K562 (cell line): ENCODE results near the gene CRCP. TPM values are rescaled to one million over a fixed set of nuclear protein-coding genes. Genes with fewer than 3 reads are reported as not detected.

Experiments
- ATAC-seq: fragments of 200-7000 bp; cut with Tn5 transposase; 3 replicates; pipeline ENCODE4 v1.9.1; 2020; ENCODE audit warnings: moderate library complexity
- BruUV-seq: library from RNA; stranded (reverse); fragments of 400-500 nt; replicated peaks from 2 replicates; lab custom pipeline; 2021; lab: Mats Ljungman, UMichigan
- CTCF ChIA-PET: fragments of 300-600 bp; formaldehyde crosslinking; extraction: SDS; loops from one replicate; lab custom pipeline; 2021; ENCODE audit warnings: low intra/inter-chr PET ratio; lab: Yijun Ruan, JAX
- POLR2A ChIA-PET: fragments of 300-600, 350-650 bp; sonication (Branson Sonifier 250); formaldehyde crosslinking; extraction: SDS; loops from one replicate; lab custom pipeline; 2021; ENCODE audit warnings: antibody characterized with exemption, inconsistent platforms; lab: Yijun Ruan, JAX
- DNase-seq, 4 experiments: peaks; one replicate each; pipeline versions ENCODE4 v3.0.0 to v3.0.0-alpha.2; 2011 to 2018; ENCODE audit warnings: low spot score in 3 of 4, mixed read lengths in 3 of 4; ENCODE audit errors: extremely low read depth in 1 of 4
- FAIRE-seq: peaks from 2 replicates; lab custom pipeline; 2011; peaks lifted over from hg19 to GRCh38; lab: Jason Lieb, UNC
- H2AFZ ChIP-seq: 2 replicates; pipeline ENCODE4 v1.6.0; 2011; ENCODE audit warnings: low read depth, low read length, control low read depth, inconsistent platforms
- H3K27ac ChIP-seq: fragments of 200-600 bp; 3 replicates; pipeline ENCODE4 v1.8.0; 2011; ENCODE audit warnings: low read depth, mild to moderate bottlenecking, control low read depth, inconsistent platforms, low read length, moderate library complexity, mixed read lengths; ENCODE audit errors: extremely low read depth
- H3K27me3 ChIP-seq, 2 experiments: fragments of 300-600 bp in 1 of 2; 2 replicates in 1 of 2; 3 replicates in 1 of 2; pipeline versions ENCODE4 v1.6.0 to v1.8.0; 2011; ENCODE audit warnings: inconsistent platforms in 2 of 2, low read length in 2 of 2, mild to moderate bottlenecking in 1 of 2, mixed read lengths in 1 of 2, moderate library complexity in 1 of 2; ENCODE audit not compliant: control insufficient read depth in 2 of 2, insufficient read depth in 2 of 2
- H3K36me3 ChIP-seq: fragments of 300-600 bp; 3 replicates; pipeline ENCODE4 v1.8.0; 2011; ENCODE audit warnings: mild to moderate bottlenecking, low read length, inconsistent platforms; ENCODE audit not compliant: control insufficient read depth, insufficient read depth
- H3K4me1 ChIP-seq, 2 experiments: fragments of 200-600 bp in 1 of 2; replicated peaks in 1 of 2; 2 replicates in 1 of 2; 3 replicates in 1 of 2; pipeline versions ENCODE4 v1.5.1 to v1.8.0; 2011; ENCODE audit warnings: inconsistent platforms in 2 of 2, low read length in 2 of 2, mild to moderate bottlenecking in 1 of 2, mixed read lengths in 1 of 2, moderate library complexity in 1 of 2; ENCODE audit not compliant: control insufficient read depth in 2 of 2, insufficient read depth in 2 of 2
- H3K4me2 ChIP-seq: 2 replicates; pipeline ENCODE4 v1.6.1; 2011; ENCODE audit warnings: low read length, control low read depth, inconsistent platforms, mixed read lengths; ENCODE audit not compliant: insufficient read depth
- H3K4me3 ChIP-seq: fragments of 200-600 bp; sonication (generic), shearing (Covaris generic); 2 replicates; pipeline ENCODE4 v1.5.1; 2016; ENCODE audit warnings: control low read depth, inconsistent platforms
- H3K79me2 ChIP-seq: fragments of 200-600 bp; 3 replicates; pipeline ENCODE4 v1.8.0; 2011; ENCODE audit warnings: low read length, inconsistent platforms; ENCODE audit not compliant: control insufficient read depth, insufficient read depth
- H3K9ac ChIP-seq, 2 experiments: 2 replicates each; pipeline versions ENCODE4 v1.6.0 to v1.6.1; 2011; ENCODE audit warnings: low read depth in 2 of 2, low read length in 2 of 2, control low read depth in 1 of 2, inconsistent platforms in 1 of 2, mild to moderate bottlenecking in 1 of 2, mixed read lengths in 1 of 2; ENCODE audit not compliant: insufficient read depth in 1 of 2
- H3K9me1 ChIP-seq: one replicate; pipeline ENCODE4 v1.6.0; 2011; ENCODE audit warnings: inconsistent platforms, mild to moderate bottlenecking, low read length, moderate library complexity; ENCODE audit not compliant: control insufficient read depth, insufficient read depth
- H3K9me3 ChIP-seq: replicated peaks from 2 replicates; pipeline ENCODE4 v1.5.1; 2011; ENCODE audit warnings: low read depth, low read length, inconsistent platforms; ENCODE audit not compliant: control insufficient read depth, insufficient read depth
- H4K20me1 ChIP-seq: replicated peaks from 2 replicates; pipeline ENCODE4 v1.6.1; 2011; ENCODE audit warnings: low read length, inconsistent platforms, mixed read lengths; ENCODE audit not compliant: control insufficient read depth, insufficient read depth
- CBX2 ChIP-seq: fragments of 200-600 bp; sonication (generic); IDR thresholded peaks from one replicate; pipeline ENCODE4 v1.6.1; 2012; ENCODE audit warnings: mild to moderate bottlenecking, low read length, inconsistent platforms; ENCODE audit not compliant: insufficient read depth, poor library complexity, severe bottlenecking
- EGR1 ChIP-seq: fragments of 450-650 bp; conservative IDR thresholded peaks from 2 replicates; pipeline ENCODE4 v1.6.1; 2017; ENCODE audit warnings: mild to moderate bottlenecking
- HOXB6 ChIP-seq: fragments of 250-450 bp; sonication (Bioruptor Pico); IDR thresholded peaks from 2 replicates; pipeline ENCODE4 v1.5.1; 2022; ENCODE audit warnings: mild to moderate bottlenecking, borderline replicate concordance
- PCBP2 ChIP-seq: fragments of 200-400 bp; formaldehyde crosslinking; IDR thresholded peaks from 2 replicates; pipeline ENCODE4 v1.6.1; 2018; ENCODE audit warnings: low read length, low read depth, mild to moderate bottlenecking, moderate library complexity; ENCODE audit not compliant: poor library complexity, severe bottlenecking
- POLR2A ChIP-seq: fragments of 450-650 bp; conservative IDR thresholded peaks from 2 replicates; pipeline ENCODE4 v1.6.1; 2016
- WGBS: fragments of 100-300 bp; shearing (Covaris generic); methylation state at CpG from one replicate; pipeline ENCODE4 v1.1.6; 2016; ENCODE audit warnings: low coverage, mixed read lengths; ENCODE audit not compliant: insufficient coverage; ENCODE audit errors: missing lambda C conversion rate; 5-methylcytosine and 5-hydroxymethylcytosine counted together
- in situ Hi-C: fragments of 300-500 bp; cut with MboI; formaldehyde crosslinking; loops from 4 replicates; pipeline ENCODE4 v1.15.0; 2018; ENCODE audit warnings: inconsistent platforms, mixed read lengths
- intact Hi-C: fragments of 100-400 bp; cut with micrococcal nuclease; formaldehyde crosslinking; loops from 2 replicates; pipeline ENCODE4 v1.14.2; 2022
- polyA plus RNA-seq, 8 experiments: library from polyadenylated mRNA; depleted of rRNA in 4 of 8; stranded (reverse) in 5 of 8; unstranded in 3 of 8; fragments of >200 nt; fragmentation: Nextera tagmentation in 2 of 8; fragmentation: Illumina TruSeq in 1 of 8; extraction: Ambion mirVana in 2 of 8; extraction: Trizol in 1 of 8; gene quantifications; 2 replicates each; pipeline versions ENCODE4 v1.2.1 to v1.2.3, GENCODE V29; 2011 to 2014; ENCODE audit warnings: inconsistent platforms in 1 of 8, missing spikeins in 1 of 8
- total RNA-seq, 7 experiments: library from RNA; depleted of rRNA in 6 of 7; stranded (reverse); fragments of >200 nt in 6 of 7; fragmentation: Illumina TruSeq in 2 of 7; extraction: Trizol in 2 of 7; gene quantifications; 2 replicates each; pipeline versions ENCODE4 v1.2.1 to v1.2.3, GENCODE V29; 2011 to 2021; ENCODE audit warnings: low replicate concordance in 1 of 7

The CRCP gene
- total and polyA plus RNA-seq, 9 of the 15 experiments (the other 6 are each of a cell fraction or from before 2014, with no cell fraction given): 22.1 to 58.3 (median 43.4) TPM

- H3K9ac ChIP-seq: peak overlapping the region in 1 of 2 experiments; percentile 11; a peak in 1 of 4 replicates
- ChIA-PET CTCF (no interaction called here), POLR2A (interaction anchor here (1.0 to 1.4 kb wide), 3 partner anchors 9 to 133 kb away, joined by 3 to 4 read pairs (median 3); partner anchors contain the start of gene CRCP)
- H3K4me3 ChIP-seq: no peak overlapping the region
- H2AFZ ChIP-seq: no peak overlapping the region
- H3K27me3 ChIP-seq: no peaks in the 10 kb centered on the region
- no peaks in the 10 kb centered on the region for H3K9me3 ChIP-seq
- intact Hi-C loops: no loop called here
- DNase-seq (no peak), ATAC-seq (no peak), FAIRE-seq (no peak)
- in situ Hi-C loops: no loop called here
- BruUV-seq: no TSS peak
- H3K9me1 ChIP-seq: no peaks in the 10 kb centered on the region
- H4K20me1 ChIP-seq: no peaks in the 10 kb centered on the region
- TF ChIP-seq CBX2 (no peak), POLR2A (0 out of 2 replicates have a peak, but pooled peaks have one; percentile 27)
- H3K36me3 ChIP-seq: peaks cover 8% of the 10 kb centered on the region; the same call in 1 of the 3 replicates
- H3K4me2 ChIP-seq: no peak overlapping the region
- H3K79me2 ChIP-seq: no peaks in the 10 kb centered on the region
- peaks cover 4 to 13% of the 10 kb centered on the region in 2 experiments; a peak in 3 of 5 replicates for H3K4me1 ChIP-seq
- H3K27ac ChIP-seq: no peak overlapping the region
- 72% methylated on average over 4 of the region's 4 CpGs for WGBS
Observed at GRCh38 chr7:66095010-66095409, 19.6 kb upstream of the CRCP start.

- H3K4me3 ChIP-seq: peak overlapping the region; percentile 39
- no peaks in the 10 kb centered on the region for H3K9me3 ChIP-seq
- peak overlapping the region; percentile 82 for H3K4me2 ChIP-seq
- no CpG with 5 or more reads among the region's 2 CpGs for WGBS
- ChIA-PET CTCF (no interaction called here), POLR2A (no interaction called here)
- H4K20me1 ChIP-seq: no peaks in the 10 kb centered on the region
- intact Hi-C loops: no loop called here
- no TSS peak for BruUV-seq
- H3K27me3 ChIP-seq: no peaks in the 10 kb centered on the region
- no peaks in the 10 kb centered on the region; the same call in 2 of the 3 replicates for H3K79me2 ChIP-seq
- in situ Hi-C loops: no loop called here
- no peaks in the 10 kb centered on the region for H3K9me1 ChIP-seq
- ATAC-seq: no peak
- peak overlapping the region in 1 of 2 experiments; percentile 86; a peak in 1 of 4 replicates for H3K9ac ChIP-seq
- peaks cover 7 to 8% of the 10 kb centered on the region in 2 experiments; a peak in 2 of 5 replicates for H3K4me1 ChIP-seq
- peak overlapping the region; percentile 72 for H3K27ac ChIP-seq
- FAIRE-seq: no peak
- H3K36me3 ChIP-seq: no peaks in the 10 kb centered on the region
- no peak overlapping the region for H2AFZ ChIP-seq
- TF ChIP-seq PCBP2 (peak; percentile 84), HOXB6 (no peak), EGR1 (peak; percentile 55)
- no peak for DNase-seq
Observed at GRCh38 chr7:66099232-66099550, 15.5 kb upstream of the CRCP start.
